Keratinocyte (primary cell): Measurements from ENCODE around the gene FDXR. TPM values are rescaled to one million over a fixed set of nuclear protein-coding genes. Genes with fewer than 3 reads are reported as not detected.

Source experiments
- DNase-seq: peaks from one replicate; pipeline ENCODE4 v3.0.0-alpha.2; 2011; ENCODE audit warnings: low read depth, missing footprints, low spot score
- FAIRE-seq: peaks from 2 replicates; lab custom pipeline; 2011; peaks lifted over from hg19 to GRCh38; lab: Jason Lieb, UNC
- H2AFZ ChIP-seq: 2 replicates; pipeline ENCODE4 v1.6.0; 2012; ENCODE audit warnings: low read length, control low read depth, inconsistent platforms; ENCODE audit not compliant: control insufficient read depth
- H3K27ac ChIP-seq: 2 replicates; pipeline ENCODE4 v1.5.1; 2011; ENCODE audit warnings: low read length; ENCODE audit not compliant: control insufficient read depth, insufficient read depth
- H3K27me3 ChIP-seq: 3 replicates; pipeline ENCODE4 v1.6.0; 2011; ENCODE audit warnings: low read length; ENCODE audit not compliant: control insufficient read depth, insufficient read depth; ENCODE audit errors: extremely low read depth
- H3K36me3 ChIP-seq, 2 experiments: 2 replicates in 1 of 2; 3 replicates in 1 of 2; pipeline ENCODE4 v1.5.1; 2011; ENCODE audit warnings: low read length in 2 of 2, mild to moderate bottlenecking in 1 of 2; ENCODE audit not compliant: control insufficient read depth in 2 of 2, insufficient read depth in 2 of 2; ENCODE audit errors: extremely low read depth in 1 of 2
- H3K4me1 ChIP-seq: 3 replicates; pipeline ENCODE4 v1.5.1; 2011; ENCODE audit warnings: low read length; ENCODE audit not compliant: control insufficient read depth, insufficient read depth; ENCODE audit errors: extremely low read depth
- H3K4me2 ChIP-seq: 3 replicates; pipeline ENCODE4 v1.6.0; 2011; ENCODE audit warnings: low read depth, low read length; ENCODE audit not compliant: control insufficient read depth, insufficient read depth; ENCODE audit errors: extremely low read depth
- H3K4me3 ChIP-seq, 3 experiments: fragments of 200-600 bp in 1 of 3; sonication (generic) in 1 of 3; 2 replicates in 2 of 3; 3 replicates in 1 of 3; pipeline ENCODE4 v1.5.1; 2011 to 2016; ENCODE audit warnings: low read length in 3 of 3, mild to moderate bottlenecking in 3 of 3, control low read depth in 2 of 3, inconsistent platforms in 1 of 3, low read depth in 1 of 3, mixed read lengths in 1 of 3, mixed run types in 1 of 3, moderate library complexity in 1 of 3; ENCODE audit not compliant: control insufficient read depth in 2 of 3, insufficient read depth in 2 of 3; ENCODE audit errors: extremely low read depth in 1 of 3
- H3K79me2 ChIP-seq: 2 replicates; pipeline ENCODE4 v1.6.0; 2012; ENCODE audit warnings: low read length; ENCODE audit not compliant: control insufficient read depth, insufficient read depth
- H3K9ac ChIP-seq: 3 replicates; pipeline ENCODE4 v1.6.0; 2011; ENCODE audit warnings: low read length; ENCODE audit not compliant: control insufficient read depth, insufficient read depth; ENCODE audit errors: extremely low read depth
- H3K9me1 ChIP-seq: 3 replicates; pipeline ENCODE4 v1.6.0; 2011; ENCODE audit warnings: low read length; ENCODE audit not compliant: control insufficient read depth, insufficient read depth; ENCODE audit errors: extremely low read depth
- H3K9me3 ChIP-seq: 2 replicates; pipeline ENCODE4 v1.5.1; 2012; ENCODE audit warnings: low read depth, low read length; ENCODE audit not compliant: control insufficient read depth
- H4K20me1 ChIP-seq: 3 replicates; pipeline ENCODE4 v1.6.0; 2011; ENCODE audit warnings: low read length; ENCODE audit not compliant: control insufficient read depth, insufficient read depth; ENCODE audit errors: extremely low read depth
- CTCF ChIP-seq, 3 experiments: IDR thresholded peaks in 1 of 3; conservative IDR thresholded peaks in 1 of 3; optimal IDR thresholded peaks in 1 of 3; 2 replicates in 2 of 3; 3 replicates in 1 of 3; pipeline versions ENCODE3 to v1.5.1; 2011; ENCODE audit warnings: low read length in 3 of 3, mild to moderate bottlenecking in 3 of 3, moderate library complexity in 2 of 3, control low read depth in 1 of 3, inconsistent platforms in 1 of 3; ENCODE audit not compliant: insufficient read depth in 2 of 3; ENCODE audit errors: extremely low read depth in 1 of 3
- EZH2 ChIP-seq: IDR thresholded peaks from one replicate; pipeline ENCODE4 v1.6.1; 2012; ENCODE audit warnings: inconsistent platforms, mild to moderate bottlenecking, low read length, moderate library complexity
- dilution Hi-C: fragments of 300-500 bp; cut with MboI; formaldehyde crosslinking; loops from one replicate; pipeline ENCODE4 v1.7.0; 2020; ENCODE audit warnings: low sequenced_read_pairs; ENCODE audit not compliant: extremely low pct_ligation_motif_present
- polyA plus RNA-seq, 5 experiments: library from polyadenylated mRNA; depleted of rRNA in 3 of 5; stranded (reverse) in 3 of 5; stranded (forward) in 1 of 5; unstranded in 1 of 5; fragments of >200 nt; gene quantifications; 1 replicate in 1 of 5; 2 replicates in 3 of 5; 3 replicates in 1 of 5; pipeline versions ENCODE4 v1.2.1 to v1.2.3, GENCODE V29; 2011 to 2012; ENCODE audit warnings: missing spikeins in 2 of 5, low read depth in 1 of 5, low replicate concordance in 1 of 5

Gene FDXR
- polyA plus RNA-seq, 1 donor (not counting 4 experiments of a cell fraction or from before 2014, with no cell fraction given) = 12.0 TPM

GRCh38 chr17:74831444-74832146, 41.2 kb downstream of the FDXR start:
- Histone ChIP-seq H3K27me3 (no peaks in the 10 kb centered on the region), H3K36me3 (peaks cover 0 to 4% of the 10 kb centered on the region in 2 experiments), H3K4me3 (no peak overlapping the region), H2AFZ (no peak overlapping the region), H3K4me2 (no peak overlapping the region), H3K9me1 (no peaks in the 10 kb centered on the region), H3K79me2 (no peaks in the 10 kb centered on the region), H3K27ac (no peak overlapping the region), H3K4me1 (no peaks in the 10 kb centered on the region), H3K9ac (no peak overlapping the region), H3K9me3 (no peaks in the 10 kb centered on the region), H4K20me1 (no peaks in the 10 kb centered on the region)
- TF ChIP-seq CTCF (optimal IDR thresholded peaks at IDR 0.05 in 1 of 3, IDR thresholded peaks at IDR 0.05 in 1 of 3, conservative IDR thresholded peaks at IDR 0.05 in 1 of 3; ENCODE audit: extremely low read depth in 1 of 3, insufficient read depth in 2 of 3, low read length in 3 of 3) (no peak), EZH2 (no peak)
- dilution Hi-C loops = no loop called here
- DNase-seq (no peak), FAIRE-seq (no peak)

GRCh38 chr17:74830861-74831260, 41.9 kb downstream of the FDXR start:
- Histone ChIP-seq H2AFZ (no peak overlapping the region), H3K4me3 (no peak overlapping the region), H3K79me2 (no peaks in the 10 kb centered on the region), H3K9ac (no peak overlapping the region), H3K9me1 (no peaks in the 10 kb centered on the region), H3K27ac (no peak overlapping the region), H3K27me3 (no peaks in the 10 kb centered on the region), H3K4me1 (no peaks in the 10 kb centered on the region), H3K9me3 (no peaks in the 10 kb centered on the region), H3K4me2 (no peak overlapping the region), H3K36me3 (peaks cover 2 to 6% of the 10 kb centered on the region in 2 experiments), H4K20me1 (no peaks in the 10 kb centered on the region)
- no peak for TF ChIP-seq EZH2
- FAIRE-seq (no peak), DNase-seq (no peak)
- dilution Hi-C loops = no loop called here
